NCI-H2107 treated with DMSO at 0.1 percent for 48 hours (cell line): ENCODE results near the gene EEIG1.
A peak's percentile ranks its signal among the peaks of the same experiment; 100 is the strongest.
"Not testable (repeated sequence)": the region's sequence is repeated elsewhere in the genome, so short reads cannot be mapped to it uniquely, and the experiment has no call there.

Source experiments
- DNase-seq: peaks from one replicate; lab custom pipeline; 2025; ENCODE audit not compliant: unreplicated experiment; lab: John Stamatoyannopoulos, UW

The EEIG1 gene

GRCh38 chr9:127980706-127981558 lies at the start of gene EEIG1:
Gene EEIG1, minus strand, starts transcription at chr9:127980989. Its CDS starts 852 bp downstream, at chr9:127980137.
- peak; percentile 57 for DNase-seq

- no peak for DNase-seq
Measured at GRCh38 chr9:128027705-128028104, 46.9 kb upstream of the EEIG1 start.

- no peak for DNase-seq
Measured at GRCh38 chr9:128026773-128027541, 46.2 kb upstream of the EEIG1 start.

GRCh38 chr9:128026255-128026772 lies 45.5 kb upstream of the EEIG1 start:
- no peak for DNase-seq

GRCh38 chr9:128025736-128026135 lies 44.9 kb upstream of the EEIG1 start:
- no peak for DNase-seq

GRCh38 chr9:128024761-128025308 lies 44.0 kb upstream of the EEIG1 start:
- no peak for DNase-seq

- DNase-seq = not testable (repeated sequence)
Measured at GRCh38 chr9:128023671-128024070, 42.9 kb upstream of the EEIG1 start.

GRCh38 chr9:128022886-128023285 lies 42.1 kb upstream of the EEIG1 start:
- no peak for DNase-seq

- no peak for DNase-seq
Measured at GRCh38 chr9:128021098-128021497, 40.3 kb upstream of the EEIG1 start.

GRCh38 chr9:128020692-128021091 lies 39.9 kb upstream of the EEIG1 start:
- no peak for DNase-seq

- no peak for DNase-seq
Measured at GRCh38 chr9:128015696-128016095, 34.9 kb upstream of the EEIG1 start.

- DNase-seq = no peak
Measured at GRCh38 chr9:128011071-128011817, 30.5 kb upstream of the EEIG1 start.

GRCh38 chr9:128009639-128010038 lies 28.9 kb upstream of the EEIG1 start:
- DNase-seq = no peak

- no peak for DNase-seq
Measured at GRCh38 chr9:128008171-128008570, 27.4 kb upstream of the EEIG1 start.

GRCh38 chr9:128007566-128008138 lies 26.9 kb upstream of the EEIG1 start:
- no peak for DNase-seq

GRCh38 chr9:128006332-128006996 lies 25.7 kb upstream of the EEIG1 start:
- no peak for DNase-seq

GRCh38 chr9:128005923-128006322 lies 25.1 kb upstream of the EEIG1 start:
- no peak for DNase-seq

GRCh38 chr9:128003966-128004604 lies 23.3 kb upstream of the EEIG1 start:
- no peak for DNase-seq

- no peak for DNase-seq
Measured at GRCh38 chr9:128002959-128003358, 22.2 kb upstream of the EEIG1 start.
